Type B pancreatic cell (in vitro differentiated cells): ENCODE data around the gene SLC9A9. TPM values are rescaled to one million over a fixed set of nuclear protein-coding genes. Genes with fewer than 3 reads are reported as not detected.
A peak's percentile ranks its signal among the peaks of the same experiment; 100 is the strongest.

Experiments used
- DNase-seq: peaks from one replicate; pipeline ENCODE4 v3.0.0; 2021; ENCODE audit warnings: mixed read lengths; ENCODE audit not compliant: unreplicated experiment; ENCODE audit errors: extremely low spot score
- H3K27ac Mint-ChIP-seq: 2 replicates; pipeline ENCODE4 v1.8.0; 2021; ENCODE audit warnings: mild to moderate bottlenecking, mixed read lengths
- H3K27me3 Mint-ChIP-seq: 2 replicates; pipeline ENCODE4 v1.8.0; 2021; ENCODE audit warnings: mixed read lengths
- H3K36me3 Mint-ChIP-seq: 2 replicates; pipeline ENCODE4 v1.8.0; 2021; ENCODE audit warnings: mixed read lengths
- H3K4me1 Mint-ChIP-seq: one replicate; pipeline ENCODE4 v1.8.0; 2021; ENCODE audit warnings: mixed read lengths; ENCODE audit not compliant: unreplicated experiment
- H3K4me3 Mint-ChIP-seq: 2 replicates; pipeline ENCODE4 v1.8.0; 2021; ENCODE audit warnings: mild to moderate bottlenecking, mixed read lengths
- H3K9me3 Mint-ChIP-seq: 2 replicates; pipeline ENCODE4 v1.8.0; 2021; ENCODE audit warnings: mixed read lengths
- total RNA-seq: library from RNA; stranded (reverse); gene quantifications from 2 replicates; pipeline ENCODE4 v1.2.1, GENCODE V29; 2021; ENCODE audit warnings: low replicate concordance
- TF ChIP-seq, protein P1 (sequence below): fragments of 200-600 bp; sonication (generic); conservative IDR thresholded peaks from 2 replicates; pipeline ENCODE4 v1.5.0; 2021; ENCODE audit warnings: antibody characterized with exemption, mild to moderate bottlenecking

Gene SLC9A9
- total RNA-seq, 1 donor from 2014 or later = 2.7 TPM

DNA sequence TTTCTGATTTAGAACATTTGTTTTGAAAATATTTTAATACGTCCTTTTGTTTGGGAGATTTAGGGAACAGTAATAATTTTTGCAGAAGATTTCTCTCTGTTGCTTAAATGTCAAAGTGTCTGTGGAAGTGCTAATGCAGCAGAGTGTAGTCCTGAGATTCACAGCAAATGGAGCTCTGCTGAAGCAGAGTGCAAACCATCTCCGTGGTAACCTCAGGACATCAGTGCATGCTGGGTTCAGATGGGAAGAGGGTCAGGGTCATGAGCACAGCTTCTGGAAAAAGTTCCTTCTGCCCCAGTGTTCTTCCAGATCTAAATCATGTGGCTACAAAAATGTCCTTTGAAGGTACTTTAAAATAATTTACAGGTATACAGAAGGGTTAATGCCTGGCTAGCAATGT, 39.9 kb upstream of the SLC9A9 start:
- Mint-ChIP-seq H3K4me1 (peaks cover 4% of the 10 kb centered on the region), H3K9me3 (no peaks in the 10 kb centered on the region), H3K27me3 (no peaks in the 10 kb centered on the region), H3K36me3 (no peaks in the 10 kb centered on the region), H3K27ac (no peak overlapping the region), H3K4me3 (no peak overlapping the region)
- DNase-seq = no peak
- TF ChIP-seq, protein P1, sequence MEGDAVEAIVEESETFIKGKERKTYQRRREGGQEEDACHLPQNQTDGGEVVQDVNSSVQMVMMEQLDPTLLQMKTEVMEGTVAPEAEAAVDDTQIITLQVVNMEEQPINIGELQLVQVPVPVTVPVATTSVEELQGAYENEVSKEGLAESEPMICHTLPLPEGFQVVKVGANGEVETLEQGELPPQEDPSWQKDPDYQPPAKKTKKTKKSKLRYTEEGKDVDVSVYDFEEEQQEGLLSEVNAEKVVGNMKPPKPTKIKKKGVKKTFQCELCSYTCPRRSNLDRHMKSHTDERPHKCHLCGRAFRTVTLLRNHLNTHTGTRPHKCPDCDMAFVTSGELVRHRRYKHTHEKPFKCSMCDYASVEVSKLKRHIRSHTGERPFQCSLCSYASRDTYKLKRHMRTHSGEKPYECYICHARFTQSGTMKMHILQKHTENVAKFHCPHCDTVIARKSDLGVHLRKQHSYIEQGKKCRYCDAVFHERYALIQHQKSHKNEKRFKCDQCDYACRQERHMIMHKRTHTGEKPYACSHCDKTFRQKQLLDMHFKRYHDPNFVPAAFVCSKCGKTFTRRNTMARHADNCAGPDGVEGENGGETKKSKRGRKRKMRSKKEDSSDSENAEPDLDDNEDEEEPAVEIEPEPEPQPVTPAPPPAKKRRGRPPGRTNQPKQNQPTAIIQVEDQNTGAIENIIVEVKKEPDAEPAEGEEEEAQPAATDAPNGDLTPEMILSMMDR = no peak

GRCh38 chr3:143885780-143886427, 37.6 kb upstream of the SLC9A9 start:
- Mint-ChIP-seq H3K4me1 (peaks cover 4% of the 10 kb centered on the region), H3K4me3 (no peak overlapping the region), H3K36me3 (no peaks in the 10 kb centered on the region), H3K9me3 (no peaks in the 10 kb centered on the region), H3K27me3 (no peaks in the 10 kb centered on the region), H3K27ac (no peak overlapping the region)
- no peak for DNase-seq
- TF ChIP-seq, protein P1 = peak; percentile 83

DNA sequence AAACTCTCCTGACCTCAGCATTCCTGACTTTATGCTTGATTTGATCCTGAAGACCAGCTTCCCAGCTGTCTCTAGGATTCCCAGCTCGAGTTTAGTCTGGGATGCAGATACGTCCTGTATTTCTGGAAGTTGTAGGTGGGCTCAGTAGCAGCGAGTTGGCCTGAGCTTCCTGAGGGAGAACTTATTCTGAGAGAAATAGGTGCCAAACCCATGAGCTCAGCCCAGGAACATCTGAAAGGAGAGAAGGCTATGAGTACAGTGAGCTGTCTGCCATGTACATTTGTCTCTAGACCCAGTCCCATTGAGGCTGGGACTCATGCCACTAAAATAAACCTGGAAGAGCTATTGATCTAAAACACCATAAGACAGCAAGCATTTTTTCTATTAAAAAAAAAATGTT, 36.6 kb upstream of the SLC9A9 start:
- Mint-ChIP-seq H3K36me3 (no peaks in the 10 kb centered on the region), H3K27ac (no peak overlapping the region), H3K27me3 (no peaks in the 10 kb centered on the region), H3K4me1 (peaks cover 4% of the 10 kb centered on the region), H3K4me3 (no peak overlapping the region), H3K9me3 (no peaks in the 10 kb centered on the region)
- TF ChIP-seq, protein P1 = no peak
- DNase-seq = no peak

GRCh38 chr3:143883151-143883550, 34.9 kb upstream of the SLC9A9 start:
- no peaks in the 10 kb centered on the region for H3K9me3 Mint-ChIP-seq
- H3K36me3 Mint-ChIP-seq = no peaks in the 10 kb centered on the region

DNA sequence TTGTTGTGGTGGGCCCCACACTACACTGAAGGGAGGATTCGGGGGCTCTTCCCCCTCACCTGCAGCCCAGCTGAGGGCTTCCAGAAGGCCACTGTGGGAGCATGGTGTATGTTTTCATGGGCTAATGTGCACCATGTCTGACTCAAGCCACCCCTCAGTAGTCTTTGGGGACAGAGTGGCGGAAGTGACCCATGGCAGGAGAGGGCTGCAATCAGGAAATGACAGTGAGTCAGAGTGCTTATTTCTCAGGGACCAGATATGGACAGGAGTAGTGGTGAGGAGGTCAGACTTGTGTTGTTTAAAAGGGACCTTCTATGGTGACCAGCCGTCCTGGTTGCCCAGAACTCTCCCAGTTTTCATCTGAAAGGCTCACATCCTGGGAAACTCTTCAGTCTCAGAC, 32.8 kb upstream of the SLC9A9 start:
- DNase-seq = no peak
- H3K4me1 Mint-ChIP-seq = no peaks in the 10 kb centered on the region
- H3K27me3 Mint-ChIP-seq = no peaks in the 10 kb centered on the region
- H3K4me3 Mint-ChIP-seq = no peak overlapping the region
- no peaks in the 10 kb centered on the region for H3K36me3 Mint-ChIP-seq
- TF ChIP-seq, protein P1 = no peak
- no peaks in the 10 kb centered on the region for H3K9me3 Mint-ChIP-seq
- no peak overlapping the region for H3K27ac Mint-ChIP-seq

More at GRCh38 chr3:143883151-143883550, 34.9 kb upstream of the SLC9A9 start:
- no peak for DNase-seq
- Mint-ChIP-seq H3K27ac (no peak overlapping the region), H3K4me3 (no peak overlapping the region), H3K4me1 (peaks cover 2% of the 10 kb centered on the region), H3K27me3 (no peaks in the 10 kb centered on the region)
- TF ChIP-seq, protein P1 = no peak
